ENCODE results near the gene ZNF428. TPM values are rescaled to one million over a fixed set of nuclear protein-coding genes. Genes with fewer than 3 reads are reported as not detected.

Gene ZNF428
- total and polyA plus RNA-seq, 2 experiments from 2014 or later, result 21.1 to 23.9 TPM

- Histone ChIP-seq H2AFZ (no peak overlapping the region), H3K27ac (ENCODE audit: low read depth) (no peak overlapping the region), H3K9me2 (ENCODE audit: insufficient read depth) (no peaks in the 10 kb centered on the region), H3F3A (replicated peaks; ENCODE audit: low read depth) (0 out of 2 replicates have a peak, but pooled peaks cover 3% of the 10 kb centered on the region), H3K36me3 (ENCODE audit: insufficient read depth) (no peaks in the 10 kb centered on the region), H3K4me3 (no peak overlapping the region), H3K79me2 (replicated peaks; ENCODE audit: insufficient read depth) (no peaks in the 10 kb centered on the region), H3K4me2 (no peak overlapping the region), H3K4me1 (ENCODE audit: insufficient read depth) (peaks cover 17% of the 10 kb centered on the region), H4K20me1 (replicated peaks; ENCODE audit: insufficient read depth) (peaks cover 12% of the 10 kb centered on the region; the same call in 1 of the 2 replicates), H3K27me3 (ENCODE audit: insufficient read depth) (no peaks in the 10 kb centered on the region)
- no peak for DNase-seq (ENCODE audit: low spot score)
- no peak for TF ChIP-seq ZNF331 (CRISPR knock-in tag; IDR thresholded peaks at IDR 0.05; ENCODE audit: low read depth)
- TF ChIP-seq, protein P1, sequence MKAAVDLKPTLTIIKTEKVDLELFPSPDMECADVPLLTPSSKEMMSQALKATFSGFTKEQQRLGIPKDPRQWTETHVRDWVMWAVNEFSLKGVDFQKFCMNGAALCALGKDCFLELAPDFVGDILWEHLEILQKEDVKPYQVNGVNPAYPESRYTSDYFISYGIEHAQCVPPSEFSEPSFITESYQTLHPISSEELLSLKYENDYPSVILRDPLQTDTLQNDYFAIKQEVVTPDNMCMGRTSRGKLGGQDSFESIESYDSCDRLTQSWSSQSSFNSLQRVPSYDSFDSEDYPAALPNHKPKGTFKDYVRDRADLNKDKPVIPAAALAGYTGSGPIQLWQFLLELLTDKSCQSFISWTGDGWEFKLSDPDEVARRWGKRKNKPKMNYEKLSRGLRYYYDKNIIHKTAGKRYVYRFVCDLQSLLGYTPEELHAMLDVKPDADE (IDR thresholded peaks at IDR 0.05), result no peak
- TF ChIP-seq, protein P2, sequence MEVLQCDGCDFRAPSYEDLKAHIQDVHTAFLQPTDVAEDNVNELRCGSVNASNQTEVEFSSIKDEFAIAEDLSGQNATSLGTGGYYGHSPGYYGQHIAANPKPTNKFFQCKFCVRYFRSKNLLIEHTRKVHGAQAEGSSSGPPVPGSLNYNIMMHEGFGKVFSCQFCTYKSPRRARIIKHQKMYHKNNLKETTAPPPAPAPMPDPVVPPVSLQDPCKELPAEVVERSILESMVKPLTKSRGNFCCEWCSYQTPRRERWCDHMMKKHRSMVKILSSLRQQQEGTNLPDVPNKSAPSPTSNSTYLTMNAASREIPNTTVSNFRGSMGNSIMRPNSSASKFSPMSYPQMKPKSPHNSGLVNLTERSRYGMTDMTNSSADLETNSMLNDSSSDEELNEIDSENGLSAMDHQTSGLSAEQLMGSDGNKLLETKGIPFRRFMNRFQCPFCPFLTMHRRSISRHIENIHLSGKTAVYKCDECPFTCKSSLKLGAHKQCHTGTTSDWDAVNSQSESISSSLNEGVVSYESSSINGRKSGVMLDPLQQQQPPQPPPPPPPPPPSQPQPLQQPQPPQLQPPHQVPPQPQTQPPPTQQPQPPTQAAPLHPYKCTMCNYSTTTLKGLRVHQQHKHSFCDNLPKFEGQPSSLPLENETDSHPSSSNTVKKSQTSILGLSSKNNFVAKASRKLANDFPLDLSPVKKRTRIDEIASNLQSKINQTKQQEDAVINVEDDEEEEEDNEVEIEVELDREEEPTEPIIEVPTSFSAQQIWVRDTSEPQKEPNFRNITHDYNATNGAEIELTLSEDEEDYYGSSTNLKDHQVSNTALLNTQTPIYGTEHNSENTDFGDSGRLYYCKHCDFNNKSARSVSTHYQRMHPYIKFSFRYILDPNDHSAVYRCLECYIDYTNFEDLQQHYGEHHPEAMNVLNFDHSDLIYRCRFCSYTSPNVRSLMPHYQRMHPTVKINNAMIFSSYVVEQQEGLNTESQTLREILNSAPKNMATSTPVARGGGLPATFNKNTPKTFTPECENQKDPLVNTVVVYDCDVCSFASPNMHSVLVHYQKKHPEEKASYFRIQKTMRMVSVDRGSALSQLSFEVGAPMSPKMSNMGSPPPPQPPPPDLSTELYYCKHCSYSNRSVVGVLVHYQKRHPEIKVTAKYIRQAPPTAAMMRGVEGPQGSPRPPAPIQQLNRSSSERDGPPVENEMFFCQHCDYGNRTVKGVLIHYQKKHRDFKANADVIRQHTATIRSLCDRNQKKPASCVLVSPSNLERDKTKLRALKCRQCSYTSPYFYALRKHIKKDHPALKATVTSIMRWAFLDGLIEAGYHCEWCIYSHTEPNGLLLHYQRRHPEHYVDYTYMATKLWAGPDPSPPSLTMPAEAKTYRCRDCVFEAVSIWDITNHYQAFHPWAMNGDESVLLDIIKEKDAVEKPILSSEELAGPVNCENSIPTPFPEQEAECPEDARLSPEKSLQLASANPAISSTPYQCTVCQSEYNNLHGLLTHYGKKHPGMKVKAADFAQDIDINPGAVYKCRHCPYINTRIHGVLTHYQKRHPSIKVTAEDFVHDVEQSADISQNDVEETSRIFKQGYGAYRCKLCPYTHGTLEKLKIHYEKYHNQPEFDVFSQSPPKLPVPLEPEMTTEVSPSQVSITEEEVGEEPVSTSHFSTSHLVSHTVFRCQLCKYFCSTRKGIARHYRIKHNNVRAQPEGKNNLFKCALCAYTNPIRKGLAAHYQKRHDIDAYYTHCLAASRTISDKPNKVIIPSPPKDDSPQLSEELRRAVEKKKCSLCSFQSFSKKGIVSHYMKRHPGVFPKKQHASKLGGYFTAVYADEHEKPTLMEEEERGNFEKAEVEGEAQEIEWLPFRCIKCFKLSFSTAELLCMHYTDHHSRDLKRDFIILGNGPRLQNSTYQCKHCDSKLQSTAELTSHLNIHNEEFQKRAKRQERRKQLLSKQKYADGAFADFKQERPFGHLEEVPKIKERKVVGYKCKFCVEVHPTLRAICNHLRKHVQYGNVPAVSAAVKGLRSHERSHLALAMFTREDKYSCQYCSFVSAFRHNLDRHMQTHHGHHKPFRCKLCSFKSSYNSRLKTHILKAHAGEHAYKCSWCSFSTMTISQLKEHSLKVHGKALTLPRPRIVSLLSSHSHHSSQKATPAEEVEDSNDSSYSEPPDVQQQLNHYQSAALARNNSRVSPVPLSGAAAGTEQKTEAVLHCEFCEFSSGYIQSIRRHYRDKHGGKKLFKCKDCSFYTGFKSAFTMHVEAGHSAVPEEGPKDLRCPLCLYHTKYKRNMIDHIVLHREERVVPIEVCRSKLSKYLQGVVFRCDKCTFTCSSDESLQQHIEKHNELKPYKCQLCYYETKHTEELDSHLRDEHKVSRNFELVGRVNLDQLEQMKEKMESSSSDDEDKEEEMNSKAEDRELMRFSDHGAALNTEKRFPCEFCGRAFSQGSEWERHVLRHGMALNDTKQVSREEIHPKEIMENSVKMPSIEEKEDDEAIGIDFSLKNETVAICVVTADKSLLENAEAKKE (CRISPR knock-in tag; IDR thresholded peaks at IDR 0.05), result no peak
- TF ChIP-seq POLR2AphosphoS5 (IDR thresholded peaks at IDR 0.05; ENCODE audit: low read depth), result no peak
- no peak for TF ChIP-seq REST (IDR thresholded peaks at IDR 0.05; ENCODE audit: unreplicated experiment)
- no peak for TF ChIP-seq JUNB (IDR thresholded peaks at IDR 0.05; ENCODE audit: unreplicated experiment)
- TF ChIP-seq EZH2phosphoT487 (IDR thresholded peaks at IDR 0.05; ENCODE audit: unreplicated experiment), result no peak
- TF ChIP-seq, protein P3, sequence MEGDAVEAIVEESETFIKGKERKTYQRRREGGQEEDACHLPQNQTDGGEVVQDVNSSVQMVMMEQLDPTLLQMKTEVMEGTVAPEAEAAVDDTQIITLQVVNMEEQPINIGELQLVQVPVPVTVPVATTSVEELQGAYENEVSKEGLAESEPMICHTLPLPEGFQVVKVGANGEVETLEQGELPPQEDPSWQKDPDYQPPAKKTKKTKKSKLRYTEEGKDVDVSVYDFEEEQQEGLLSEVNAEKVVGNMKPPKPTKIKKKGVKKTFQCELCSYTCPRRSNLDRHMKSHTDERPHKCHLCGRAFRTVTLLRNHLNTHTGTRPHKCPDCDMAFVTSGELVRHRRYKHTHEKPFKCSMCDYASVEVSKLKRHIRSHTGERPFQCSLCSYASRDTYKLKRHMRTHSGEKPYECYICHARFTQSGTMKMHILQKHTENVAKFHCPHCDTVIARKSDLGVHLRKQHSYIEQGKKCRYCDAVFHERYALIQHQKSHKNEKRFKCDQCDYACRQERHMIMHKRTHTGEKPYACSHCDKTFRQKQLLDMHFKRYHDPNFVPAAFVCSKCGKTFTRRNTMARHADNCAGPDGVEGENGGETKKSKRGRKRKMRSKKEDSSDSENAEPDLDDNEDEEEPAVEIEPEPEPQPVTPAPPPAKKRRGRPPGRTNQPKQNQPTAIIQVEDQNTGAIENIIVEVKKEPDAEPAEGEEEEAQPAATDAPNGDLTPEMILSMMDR (conservative IDR thresholded peaks at IDR 0.05; ENCODE audit: low read depth in 2 of 2), result no peak
- no peak for TF ChIP-seq ZNF114 (CRISPR knock-in tag; IDR thresholded peaks at IDR 0.05)
- TF ChIP-seq NANOG (IDR thresholded peaks at IDR 0.05; ENCODE audit: borderline replicate concordance), result no peak
- TF ChIP-seq CREB1 (CRISPR knock-in tag; IDR thresholded peaks at IDR 0.05; ENCODE audit: low read depth), result no peak
- TF ChIP-seq STAT1 (IDR thresholded peaks at IDR 0.05; ENCODE audit: unreplicated experiment), result no peak
- no peak for TF ChIP-seq EZH2 (IDR thresholded peaks at IDR 0.05; ENCODE audit: low read depth, unreplicated experiment)
- no peak for ATAC-seq
- H3K4me1 Mint-ChIP-seq, result peaks cover 12% of the 10 kb centered on the region; the same call in 2 of the 3 replicates
- no peak overlapping the region for H3K27ac Mint-ChIP-seq
- peaks cover 5% of the 10 kb centered on the region; the same call in 1 of the 3 replicates for H3K36me3 Mint-ChIP-seq (ENCODE audit: low read depth)
- H3K4me3 Mint-ChIP-seq, result no peak overlapping the region
- no peaks in the 10 kb centered on the region for H3K9me3 Mint-ChIP-seq
- peaks cover 20% of the 10 kb centered on the region for H3K27me3 Mint-ChIP-seq (ENCODE audit: insufficient read depth, low read depth, poor library complexity)
These were observed 12.1 kb upstream of the ZNF428 start for GRCh38 chr19:43631491-43631890.
